Heart left ventricle (tissue), 13 donors: ENCODE data around the gene PANX1.

Source experiments
- POLR2A ChIP-seq, 2 donors: fragments of 450-650 bp; IDR thresholded peaks; one replicate each; pipeline ENCODE4 v1.6.1; 2017; ENCODE audit warnings: antibody characterized with exemption in 2 of 2, mild to moderate bottlenecking in 2 of 2, moderate library complexity in 2 of 2
- TF ChIP-seq, protein P1 (sequence below), 12 donors: fragments of 200-600 bp; sonication (generic) in 4 of 12; IDR thresholded peaks; one replicate each; pipeline versions ENCODE4 v1.5.0 to v1.8.0; 2018 to 2022; ENCODE audit warnings: antibody characterized with exemption in 12 of 12, mild to moderate bottlenecking in 5 of 12
- donor health status: ischemic (EF 13 %, LVEDD 7.1; RV severe dilation, severe dysfunction).
- donor health status: DM: no; HTN: yes; CAD: no.
- donor health status: DM: no; HTN: no; CAD: no.
- donor health status: ischemic (EF 25% LVEDD 6.9; RV normal size, moderate dysfunction).
- donor health status: ischemic (EF 25% LVEDD 5.7; RV mildly dilated, moderate dysfunction).
- donor health status: ischemic (EF 35%, LVEDD 5.7; RV mildly dilated, moderate dysfunction).
- donor health status: nonischemic (EF 11% LVEDD 7.7; RV severe dilation, severe dysfunction).
- donor health status: DM: yes; HTN: yes; CAD: no.
- donor health status: PGD.
- donor health status: ischemic (EF 29% LVEDD 5.4; RV normal size, mild dysfunction).
- donor health status: nonischemic (EF 23%, LVEDD 6.1; RV moderate dilation, normal function).

- TF ChIP-seq POLR2A (IDR thresholded peaks at IDR 0.05): no peak
- TF ChIP-seq, protein P1, sequence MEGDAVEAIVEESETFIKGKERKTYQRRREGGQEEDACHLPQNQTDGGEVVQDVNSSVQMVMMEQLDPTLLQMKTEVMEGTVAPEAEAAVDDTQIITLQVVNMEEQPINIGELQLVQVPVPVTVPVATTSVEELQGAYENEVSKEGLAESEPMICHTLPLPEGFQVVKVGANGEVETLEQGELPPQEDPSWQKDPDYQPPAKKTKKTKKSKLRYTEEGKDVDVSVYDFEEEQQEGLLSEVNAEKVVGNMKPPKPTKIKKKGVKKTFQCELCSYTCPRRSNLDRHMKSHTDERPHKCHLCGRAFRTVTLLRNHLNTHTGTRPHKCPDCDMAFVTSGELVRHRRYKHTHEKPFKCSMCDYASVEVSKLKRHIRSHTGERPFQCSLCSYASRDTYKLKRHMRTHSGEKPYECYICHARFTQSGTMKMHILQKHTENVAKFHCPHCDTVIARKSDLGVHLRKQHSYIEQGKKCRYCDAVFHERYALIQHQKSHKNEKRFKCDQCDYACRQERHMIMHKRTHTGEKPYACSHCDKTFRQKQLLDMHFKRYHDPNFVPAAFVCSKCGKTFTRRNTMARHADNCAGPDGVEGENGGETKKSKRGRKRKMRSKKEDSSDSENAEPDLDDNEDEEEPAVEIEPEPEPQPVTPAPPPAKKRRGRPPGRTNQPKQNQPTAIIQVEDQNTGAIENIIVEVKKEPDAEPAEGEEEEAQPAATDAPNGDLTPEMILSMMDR (IDR thresholded peaks at IDR 0.05): no peak
Measured at GRCh38 chr11:94169930-94170545, 41.4 kb downstream of the PANX1 start.
